Neural cell (in vitro differentiated cells): ENCODE measurements around the gene TBC1D2. TPM values are rescaled to one million over a fixed set of nuclear protein-coding genes. Genes with fewer than 3 reads are reported as not detected.
"Not testable (repeated sequence)": the region's sequence is repeated elsewhere in the genome, so short reads cannot be mapped to it uniquely, and the experiment has no call there.

Source experiments
- H2AFZ ChIP-seq: fragments of 200-600, 300-800 bp; sonication (generic), shearing (Covaris generic); 2 replicates; pipeline ENCODE4 v1.6.0; 2014; ENCODE audit warnings: low read depth, mild to moderate bottlenecking, antibody characterized with exemption, low read length, moderate library complexity
- H3F3A ChIP-seq: fragments of 200-600 bp; shearing (Covaris generic); 2 replicates; pipeline ENCODE4 v1.6.1; 2016; ENCODE audit warnings: mild to moderate bottlenecking, moderate library complexity, mixed read lengths, antibody characterized with exemption, low read length; ENCODE audit not compliant: insufficient read depth, poor library complexity, severe bottlenecking
- H3K27ac ChIP-seq: fragments of 200-600, 300-800 bp; sonication (generic), shearing (Covaris generic); 2 replicates; pipeline ENCODE4 v1.5.1; 2014; ENCODE audit warnings: mild to moderate bottlenecking, low read length, moderate library complexity
- H3K27me3 ChIP-seq: fragments of 300-800, 200-600 bp; sonication (generic), shearing (Covaris generic); 2 replicates; pipeline ENCODE4 v1.6.0; 2014; ENCODE audit warnings: mild to moderate bottlenecking, low read depth, low read length, moderate library complexity; ENCODE audit not compliant: insufficient read depth
- H3K36me3 ChIP-seq: fragments of 300-800, 200-600 bp; sonication (generic), shearing (Covaris generic); 2 replicates; pipeline ENCODE4 v1.5.1; 2014; ENCODE audit warnings: mild to moderate bottlenecking, antibody characterized with exemption, low read length, moderate library complexity; ENCODE audit not compliant: insufficient read depth
- H3K4me2 ChIP-seq: fragments of 300-800, 200-600 bp; sonication (generic), shearing (Covaris generic); 2 replicates; pipeline ENCODE4 v1.6.0; 2014; ENCODE audit warnings: mild to moderate bottlenecking, low read length
- H3K4me3 ChIP-seq: fragments of 300-800, 200-600 bp; sonication (generic), shearing (Covaris generic); 2 replicates; pipeline ENCODE4 v1.5.1; 2014; ENCODE audit warnings: mild to moderate bottlenecking, low read length, moderate library complexity
- H3K79me2 ChIP-seq: fragments of 200-600 bp; shearing (Covaris generic); replicated peaks from 2 replicates; pipeline ENCODE4 v1.6.0; 2014; ENCODE audit warnings: mild to moderate bottlenecking, low read length, moderate library complexity; ENCODE audit not compliant: insufficient read depth
- H3K9ac ChIP-seq: fragments of 300-800, 200-600 bp; sonication (generic), shearing (Covaris generic); 2 replicates; pipeline ENCODE4 v1.6.1; 2016; ENCODE audit warnings: mild to moderate bottlenecking, low read length, mixed read lengths
- H3K9me2 ChIP-seq: fragments of 200-600 bp; shearing (Covaris generic); 2 replicates; pipeline ENCODE4 v1.6.1; 2016; ENCODE audit warnings: mild to moderate bottlenecking, low read length, mixed read lengths; ENCODE audit not compliant: insufficient read depth
- H3K9me3 ChIP-seq: fragments of 200-600, 300-800 bp; sonication (generic), shearing (Covaris generic); 2 replicates; pipeline ENCODE4 v1.6.1; 2016; ENCODE audit warnings: mild to moderate bottlenecking, mixed run types, low read length, moderate library complexity, mixed read lengths
- H4K20me1 ChIP-seq: fragments of 200-600 bp; shearing (Covaris generic); 2 replicates; pipeline ENCODE4 v1.6.1; 2016; ENCODE audit warnings: mild to moderate bottlenecking, mixed run types; ENCODE audit not compliant: insufficient read depth
- EP300 ChIP-seq: fragments of 450-650 bp; conservative IDR thresholded peaks from 2 replicates; pipeline ENCODE4 v1.6.1; 2014; ENCODE audit warnings: antibody characterized with exemption, mild to moderate bottlenecking, moderate library complexity; ENCODE audit not compliant: poor library complexity, severe bottlenecking
- EZH2 ChIP-seq: fragments of 200-600, 300-800 bp; shearing (Covaris generic), sonication (generic); IDR thresholded peaks from 2 replicates; pipeline ENCODE4 v1.6.1; 2014; ENCODE audit warnings: antibody characterized with exemption, low read length, borderline replicate concordance, mild to moderate bottlenecking; ENCODE audit not compliant: insufficient read depth, poor library complexity, severe bottlenecking
- MXI1 ChIP-seq: fragments of 450-650 bp; conservative IDR thresholded peaks from 2 replicates; pipeline ENCODE4 v1.6.1; 2014; ENCODE audit warnings: antibody characterized with exemption, mild to moderate bottlenecking; ENCODE audit not compliant: poor library complexity, severe bottlenecking
- POLR2AphosphoS5 ChIP-seq: IDR thresholded peaks from 2 replicates; pipeline ENCODE4 v1.6.1; 2012
- RAD21 ChIP-seq: fragments of 450-650 bp; conservative IDR thresholded peaks from 2 replicates; pipeline ENCODE4 v1.6.1; 2014; ENCODE audit warnings: antibody characterized with exemption, mild to moderate bottlenecking, moderate library complexity
- SMC3 ChIP-seq: fragments of 450-650 bp; conservative IDR thresholded peaks from 2 replicates; pipeline ENCODE4 v1.6.1; 2014; ENCODE audit warnings: antibody characterized with exemption, mild to moderate bottlenecking, moderate library complexity; ENCODE audit not compliant: poor library complexity
- TAF1 ChIP-seq: IDR thresholded peaks from 2 replicates; pipeline ENCODE4 v1.6.1; 2012; ENCODE audit warnings: low read depth
- polyA plus RNA-seq: library from polyadenylated mRNA; depleted of rRNA; stranded (reverse); fragments of >200 nt; gene quantifications from 2 replicates; pipeline ENCODE4 v1.2.3, GENCODE V29; 2014
- TF ChIP-seq, protein P1 (sequence below): fragments of 450-650 bp; IDR thresholded peaks from 2 replicates; pipeline ENCODE4 v1.5.1; 2014; ENCODE audit warnings: antibody characterized with exemption, mild to moderate bottlenecking, moderate library complexity; ENCODE audit not compliant: poor library complexity, severe bottlenecking
- TF ChIP-seq, protein P2 (sequence below): IDR thresholded peaks from 2 replicates; pipeline ENCODE4 v1.6.1; 2012; ENCODE audit warnings: borderline replicate concordance

The TBC1D2 gene
- polyA plus RNA-seq, 1 donor from 2014 or later = 4.1 TPM

DNA sequence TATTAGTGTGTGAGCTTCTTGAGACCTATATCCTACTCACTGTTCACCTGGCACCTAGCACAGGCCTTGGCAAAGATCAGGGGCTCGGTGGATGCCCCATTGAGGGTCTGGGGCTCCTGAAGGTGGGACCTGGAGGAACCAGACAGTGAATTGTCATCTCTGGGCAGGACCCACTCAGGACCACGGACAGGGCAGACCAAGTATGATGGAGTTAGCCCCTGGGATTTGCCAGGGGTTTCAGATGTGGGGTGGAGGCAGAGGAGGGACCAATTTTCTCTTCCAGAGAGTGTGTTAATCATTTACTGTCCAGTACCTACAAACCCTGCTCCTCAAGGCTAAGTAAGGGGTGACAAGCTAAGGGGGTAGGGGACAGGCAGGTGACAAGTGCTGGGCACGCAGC is 29.3 kb upstream of the TBC1D2 start:
- TF ChIP-seq, protein P1, sequence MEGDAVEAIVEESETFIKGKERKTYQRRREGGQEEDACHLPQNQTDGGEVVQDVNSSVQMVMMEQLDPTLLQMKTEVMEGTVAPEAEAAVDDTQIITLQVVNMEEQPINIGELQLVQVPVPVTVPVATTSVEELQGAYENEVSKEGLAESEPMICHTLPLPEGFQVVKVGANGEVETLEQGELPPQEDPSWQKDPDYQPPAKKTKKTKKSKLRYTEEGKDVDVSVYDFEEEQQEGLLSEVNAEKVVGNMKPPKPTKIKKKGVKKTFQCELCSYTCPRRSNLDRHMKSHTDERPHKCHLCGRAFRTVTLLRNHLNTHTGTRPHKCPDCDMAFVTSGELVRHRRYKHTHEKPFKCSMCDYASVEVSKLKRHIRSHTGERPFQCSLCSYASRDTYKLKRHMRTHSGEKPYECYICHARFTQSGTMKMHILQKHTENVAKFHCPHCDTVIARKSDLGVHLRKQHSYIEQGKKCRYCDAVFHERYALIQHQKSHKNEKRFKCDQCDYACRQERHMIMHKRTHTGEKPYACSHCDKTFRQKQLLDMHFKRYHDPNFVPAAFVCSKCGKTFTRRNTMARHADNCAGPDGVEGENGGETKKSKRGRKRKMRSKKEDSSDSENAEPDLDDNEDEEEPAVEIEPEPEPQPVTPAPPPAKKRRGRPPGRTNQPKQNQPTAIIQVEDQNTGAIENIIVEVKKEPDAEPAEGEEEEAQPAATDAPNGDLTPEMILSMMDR = no peak
- TF ChIP-seq SMC3 (no peak), TAF1 (no peak), MXI1 (no peak), EZH2 (no peak), EP300 (no peak), POLR2AphosphoS5 (no peak), RAD21 (no peak)
- TF ChIP-seq, protein P2, sequence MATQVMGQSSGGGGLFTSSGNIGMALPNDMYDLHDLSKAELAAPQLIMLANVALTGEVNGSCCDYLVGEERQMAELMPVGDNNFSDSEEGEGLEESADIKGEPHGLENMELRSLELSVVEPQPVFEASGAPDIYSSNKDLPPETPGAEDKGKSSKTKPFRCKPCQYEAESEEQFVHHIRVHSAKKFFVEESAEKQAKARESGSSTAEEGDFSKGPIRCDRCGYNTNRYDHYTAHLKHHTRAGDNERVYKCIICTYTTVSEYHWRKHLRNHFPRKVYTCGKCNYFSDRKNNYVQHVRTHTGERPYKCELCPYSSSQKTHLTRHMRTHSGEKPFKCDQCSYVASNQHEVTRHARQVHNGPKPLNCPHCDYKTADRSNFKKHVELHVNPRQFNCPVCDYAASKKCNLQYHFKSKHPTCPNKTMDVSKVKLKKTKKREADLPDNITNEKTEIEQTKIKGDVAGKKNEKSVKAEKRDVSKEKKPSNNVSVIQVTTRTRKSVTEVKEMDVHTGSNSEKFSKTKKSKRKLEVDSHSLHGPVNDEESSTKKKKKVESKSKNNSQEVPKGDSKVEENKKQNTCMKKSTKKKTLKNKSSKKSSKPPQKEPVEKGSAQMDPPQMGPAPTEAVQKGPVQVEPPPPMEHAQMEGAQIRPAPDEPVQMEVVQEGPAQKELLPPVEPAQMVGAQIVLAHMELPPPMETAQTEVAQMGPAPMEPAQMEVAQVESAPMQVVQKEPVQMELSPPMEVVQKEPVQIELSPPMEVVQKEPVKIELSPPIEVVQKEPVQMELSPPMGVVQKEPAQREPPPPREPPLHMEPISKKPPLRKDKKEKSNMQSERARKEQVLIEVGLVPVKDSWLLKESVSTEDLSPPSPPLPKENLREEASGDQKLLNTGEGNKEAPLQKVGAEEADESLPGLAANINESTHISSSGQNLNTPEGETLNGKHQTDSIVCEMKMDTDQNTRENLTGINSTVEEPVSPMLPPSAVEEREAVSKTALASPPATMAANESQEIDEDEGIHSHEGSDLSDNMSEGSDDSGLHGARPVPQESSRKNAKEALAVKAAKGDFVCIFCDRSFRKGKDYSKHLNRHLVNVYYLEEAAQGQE = no peak
- Histone ChIP-seq H4K20me1 (no peaks in the 10 kb centered on the region), H3K9me3 (no peaks in the 10 kb centered on the region), H3K4me2 (no peak overlapping the region), H3K79me2 (no peaks in the 10 kb centered on the region), H3K9ac (no peak overlapping the region), H3K27me3 (no peaks in the 10 kb centered on the region), H3F3A (no peaks in the 10 kb centered on the region), H2AFZ (no peak overlapping the region), H3K9me2 (no peaks in the 10 kb centered on the region), H3K27ac (no peak overlapping the region), H3K4me3 (no peak overlapping the region), H3K36me3 (no peaks in the 10 kb centered on the region)

DNA sequence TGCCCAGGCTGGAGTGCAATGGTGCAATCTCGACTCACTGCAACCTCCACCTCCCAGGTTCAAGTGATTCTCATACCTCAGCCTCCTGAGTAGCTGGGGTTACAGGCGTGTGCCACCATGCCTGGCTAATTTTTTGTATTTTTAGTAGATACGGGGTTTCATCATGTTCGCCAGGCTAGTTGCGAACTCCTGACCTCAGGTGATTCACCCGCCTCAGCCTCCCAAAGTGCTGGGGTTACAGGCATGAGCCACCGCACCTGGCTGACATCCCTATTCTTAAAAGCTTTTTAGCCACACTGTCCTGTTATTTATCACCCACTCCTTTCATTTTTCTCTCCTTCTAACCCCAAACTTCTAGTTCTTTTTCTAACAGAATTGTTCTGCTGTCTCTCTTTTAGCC is 27.7 kb upstream of the TBC1D2 start:
- H3K9me2 ChIP-seq, H4K20me1 ChIP-seq, H3K9ac ChIP-seq, H3K4me3 ChIP-seq, H3F3A ChIP-seq, H3K79me2 ChIP-seq, H3K27me3 ChIP-seq, H2AFZ ChIP-seq, H3K4me2 ChIP-seq, H3K36me3 ChIP-seq, H3K9me3 ChIP-seq, H3K27ac ChIP-seq: not testable (repeated sequence)

DNA sequence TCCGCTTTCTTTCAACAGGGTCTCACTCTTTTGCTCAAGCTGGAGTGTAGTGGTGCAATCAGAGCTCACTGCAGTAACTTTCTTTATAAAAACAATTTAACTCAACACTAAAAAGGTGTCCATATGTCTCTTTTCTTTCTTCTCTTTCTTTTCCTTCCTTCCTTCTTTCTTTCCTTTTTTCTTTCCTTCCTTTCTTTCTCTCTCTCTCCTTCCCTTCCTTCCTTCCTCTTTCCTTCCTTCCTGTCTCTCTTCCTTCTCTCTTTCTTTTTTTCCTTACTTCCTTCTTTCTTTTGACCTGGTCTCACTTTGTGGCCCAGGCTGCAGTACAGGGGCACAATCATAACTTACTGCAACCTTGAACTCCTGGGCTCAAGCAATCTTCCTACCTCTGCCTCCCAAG is 25.8 kb upstream of the TBC1D2 start:
- no peaks in the 10 kb centered on the region for H3K9me3 ChIP-seq
- no peaks in the 10 kb centered on the region for H3K36me3 ChIP-seq
- no peaks in the 10 kb centered on the region for H3F3A ChIP-seq
- H3K4me3 ChIP-seq = no peak overlapping the region
- H3K79me2 ChIP-seq = no peaks in the 10 kb centered on the region
- TF ChIP-seq, protein P1 = no peak
- no peak for TF ChIP-seq EZH2
- no peak for TF ChIP-seq MXI1
- no peak for TF ChIP-seq POLR2AphosphoS5
- no peak for TF ChIP-seq EP300
- TF ChIP-seq SMC3 = no peak
- no peak for TF ChIP-seq TAF1
- TF ChIP-seq, protein P2 = no peak
- no peak for TF ChIP-seq RAD21
- H3K9ac ChIP-seq = no peak overlapping the region
- H4K20me1 ChIP-seq = no peaks in the 10 kb centered on the region
- H3K27ac ChIP-seq = no peak overlapping the region
- no peaks in the 10 kb centered on the region for H3K9me2 ChIP-seq
- no peak overlapping the region for H3K4me2 ChIP-seq
- no peak overlapping the region for H2AFZ ChIP-seq
- peaks cover 7% of the 10 kb centered on the region for H3K27me3 ChIP-seq
